Body of pancreas (tissue), 4 donors: Measurements from ENCODE around the gene ABCD3. TPM values are rescaled to one million over a fixed set of nuclear protein-coding genes. Genes with fewer than 3 reads are reported as not detected.

ENCODE experiments used
- ATAC-seq: fragments of 150-250 bp; one replicate; pipeline ENCODE4 v1.9.1; 2016
- DNase-seq, 4 donors: peaks; one replicate each; pipeline ENCODE4 v3.0.0-alpha.2; 2019
- H3K27ac ChIP-seq, 4 donors: fragments of 200-600 bp; sonication (generic); 1 replicate in 3 of 4; 2 replicates in 1 of 4; pipeline versions ENCODE4 v1.5.1 to v1.6.1; 2016 to 2019; ENCODE audit warnings: mild to moderate bottlenecking in 1 of 4, mixed read lengths in 1 of 4, moderate library complexity in 1 of 4
- H3K27me3 ChIP-seq, 2 donors: fragments of 200-600 bp; sonication (generic); one replicate each; pipeline ENCODE4 v1.6.0; 2016; ENCODE audit warnings: mild to moderate bottlenecking in 1 of 2
- H3K36me3 ChIP-seq, 2 donors: fragments of 200-600 bp; sonication (generic); replicated peaks in 1 of 2; 2 replicates each; pipeline ENCODE4 v1.5.1; 2016; ENCODE audit warnings: low read depth in 2 of 2; ENCODE audit not compliant: insufficient read depth in 1 of 2
- H3K4me1 ChIP-seq: fragments of 200-600 bp; sonication (generic); one replicate; pipeline ENCODE4 v1.6.0; 2016
- H3K4me3 ChIP-seq, 2 donors: fragments of 200-600 bp; sonication (generic); 1 replicate in 1 of 2; 2 replicates in 1 of 2; pipeline ENCODE4 v1.5.1; 2016 to 2019
- H3K9me3 ChIP-seq, 3 donors: fragments of 200-600 bp; sonication (generic); 1 replicate in 2 of 3; 2 replicates in 1 of 3; pipeline ENCODE4 v1.5.1; 2016
- POLR2A ChIP-seq, 3 donors: fragments of 450-650 bp; IDR thresholded peaks; one replicate each; pipeline ENCODE4 v1.6.1; 2016; ENCODE audit warnings: antibody characterized with exemption in 3 of 3, mild to moderate bottlenecking in 2 of 3
- WGBS, 2 donors: methylation state at CpG; one replicate each; pipeline ENCODE4 v1.1.5; 2017; 5-methylcytosine and 5-hydroxymethylcytosine counted together
- intact Hi-C: fragments of 100-400 bp; cut with DNase I; formaldehyde crosslinking; loops from one replicate; pipeline ENCODE4 v1.15.1; 2023
- total RNA-seq, 2 donors: library from RNA; depleted of rRNA; stranded (reverse); fragments of >200 nt; gene quantifications; one replicate each; pipeline ENCODE4 v1.1.0, GENCODE V29; 2016
- TF ChIP-seq, protein P1 (sequence below), 7 experiments: fragments of 450-650 bp in 4 of 7; fragments of 200-600 bp in 3 of 7; sonication (generic) in 3 of 7; IDR thresholded peaks; one replicate each; pipeline ENCODE4 v1.5.1; 2016 to 2019; ENCODE audit warnings: antibody characterized with exemption in 7 of 7

The ABCD3 gene
- total RNA-seq, 2 donors from 2014 or later, result 27.4 to 29.8 TPM

- H3K27ac ChIP-seq, result no peak overlapping the region
- ATAC-seq, result no peak
- intact Hi-C loops, result no loop called here
- no peak for DNase-seq
- H3K4me3 ChIP-seq, result no peak overlapping the region
- no peaks in the 10 kb centered on the region for H3K9me3 ChIP-seq
- 73 to 84% methylated on average over 3 of the region's 3 CpGs for WGBS, 2 donors
- peaks cover 6% of the 10 kb centered on the region for H3K4me1 ChIP-seq
- no peaks in the 10 kb centered on the region for H3K36me3 ChIP-seq
- H3K27me3 ChIP-seq, result no peaks in the 10 kb centered on the region
- TF ChIP-seq POLR2A (IDR thresholded peaks at IDR 0.05), result no peak
- TF ChIP-seq, protein P1, sequence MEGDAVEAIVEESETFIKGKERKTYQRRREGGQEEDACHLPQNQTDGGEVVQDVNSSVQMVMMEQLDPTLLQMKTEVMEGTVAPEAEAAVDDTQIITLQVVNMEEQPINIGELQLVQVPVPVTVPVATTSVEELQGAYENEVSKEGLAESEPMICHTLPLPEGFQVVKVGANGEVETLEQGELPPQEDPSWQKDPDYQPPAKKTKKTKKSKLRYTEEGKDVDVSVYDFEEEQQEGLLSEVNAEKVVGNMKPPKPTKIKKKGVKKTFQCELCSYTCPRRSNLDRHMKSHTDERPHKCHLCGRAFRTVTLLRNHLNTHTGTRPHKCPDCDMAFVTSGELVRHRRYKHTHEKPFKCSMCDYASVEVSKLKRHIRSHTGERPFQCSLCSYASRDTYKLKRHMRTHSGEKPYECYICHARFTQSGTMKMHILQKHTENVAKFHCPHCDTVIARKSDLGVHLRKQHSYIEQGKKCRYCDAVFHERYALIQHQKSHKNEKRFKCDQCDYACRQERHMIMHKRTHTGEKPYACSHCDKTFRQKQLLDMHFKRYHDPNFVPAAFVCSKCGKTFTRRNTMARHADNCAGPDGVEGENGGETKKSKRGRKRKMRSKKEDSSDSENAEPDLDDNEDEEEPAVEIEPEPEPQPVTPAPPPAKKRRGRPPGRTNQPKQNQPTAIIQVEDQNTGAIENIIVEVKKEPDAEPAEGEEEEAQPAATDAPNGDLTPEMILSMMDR (IDR thresholded peaks at IDR 0.05), result no peak
Observed at GRCh38 chr1:94399453-94399852, 18.7 kb upstream of the ABCD3 start.

DNA sequence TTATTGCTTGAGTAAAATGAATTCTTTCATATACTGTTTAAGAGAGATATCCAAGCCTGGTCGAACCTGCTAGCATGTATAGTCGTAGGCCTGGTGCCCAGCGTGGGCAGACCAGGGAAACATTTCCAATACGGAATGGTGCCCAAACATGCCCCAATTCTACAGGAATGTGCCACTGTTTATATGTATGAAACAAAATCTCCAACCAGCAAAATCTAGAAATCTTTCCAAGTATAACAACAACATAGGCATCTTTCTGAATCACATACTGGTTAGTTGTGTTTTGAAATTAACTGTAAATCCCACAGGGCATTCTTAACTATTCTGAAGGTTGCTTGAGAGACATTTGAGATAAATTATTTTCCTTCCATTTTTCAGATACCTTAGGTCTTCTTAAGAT, 17.0 kb upstream of the ABCD3 start:
- intact Hi-C loops, result no loop called here
- no peak overlapping the region for H3K27ac ChIP-seq
- whole genome bisulfite sequencing, 2 donors, result 89 to 91% methylated on average over 4 of the region's 4 CpGs
- no peak overlapping the region for H3K4me3 ChIP-seq
- ATAC-seq, result no peak
- no peaks in the 10 kb centered on the region for H3K9me3 ChIP-seq
- H3K36me3 ChIP-seq, result no peaks in the 10 kb centered on the region
- no peaks in the 10 kb centered on the region for H3K4me1 ChIP-seq
- no peaks in the 10 kb centered on the region for H3K27me3 ChIP-seq
- no peak for DNase-seq
- TF ChIP-seq, protein P1 (IDR thresholded peaks at IDR 0.05), result no peak
- TF ChIP-seq POLR2A (IDR thresholded peaks at IDR 0.05), result no peak

- intact Hi-C loops, result no loop called here
- no peaks in the 10 kb centered on the region for H3K4me1 ChIP-seq
- H3K36me3 ChIP-seq, result no peaks in the 10 kb centered on the region
- TF ChIP-seq, protein P1 (IDR thresholded peaks at IDR 0.05), result no peak
- no peak for TF ChIP-seq POLR2A (IDR thresholded peaks at IDR 0.05)
- 79 to 84% methylated on average over 4 of the region's 4 CpGs for WGBS, 2 donors
- DNase-seq (no peak), ATAC-seq (no peak)
- H3K4me3 ChIP-seq, result no peak overlapping the region
- no peaks in the 10 kb centered on the region for H3K9me3 ChIP-seq
- H3K27me3 ChIP-seq, result no peaks in the 10 kb centered on the region
- H3K27ac ChIP-seq, result no peak overlapping the region
Observed at GRCh38 chr1:94406446-94406845, 11.7 kb upstream of the ABCD3 start.

GRCh38 chr1:94408104-94408830, 9.9 kb upstream of the ABCD3 start:
- no peaks in the 10 kb centered on the region for H3K9me3 ChIP-seq
- no peaks in the 10 kb centered on the region for H3K36me3 ChIP-seq
- ATAC-seq (no peak), DNase-seq (no peak)
- H3K27me3 ChIP-seq, result no peaks in the 10 kb centered on the region
- 90 to 91% methylated on average over 8 of the region's 8 CpGs for WGBS, 2 donors
- no peaks in the 10 kb centered on the region for H3K4me1 ChIP-seq
- H3K27ac ChIP-seq, result no peak overlapping the region
- TF ChIP-seq POLR2A (IDR thresholded peaks at IDR 0.05), result no peak
- TF ChIP-seq, protein P1 (IDR thresholded peaks at IDR 0.05), result no peak
- intact Hi-C loops, result no loop called here
- H3K4me3 ChIP-seq, result no peak overlapping the region

GRCh38 chr1:94411237-94411636, 7.0 kb upstream of the ABCD3 start:
- H3K9me3 ChIP-seq, result no peaks in the 10 kb centered on the region
- H3K27ac ChIP-seq, result no peak overlapping the region
- no peaks in the 10 kb centered on the region for H3K36me3 ChIP-seq
- DNase-seq, result no peak
- no peaks in the 10 kb centered on the region for H3K27me3 ChIP-seq
- TF ChIP-seq POLR2A (IDR thresholded peaks at IDR 0.05), result no peak
- TF ChIP-seq, protein P1 (IDR thresholded peaks at IDR 0.05), result no peak
- ATAC-seq, result no peak
- no peak overlapping the region for H3K4me3 ChIP-seq
- peaks cover 3% of the 10 kb centered on the region for H3K4me1 ChIP-seq
- intact Hi-C loops, result no loop called here
- WGBS, 2 donors, result 56 to 81% methylated on average over 1 of the region's 1 CpG
